GM12878 (cell line): Measurements from ENCODE around the gene CDK5R2. TPM values are rescaled to one million over a fixed set of nuclear protein-coding genes. Genes with fewer than 3 reads are reported as not detected.

Source experiments
- CREM ChIP-seq: IDR thresholded peaks from 2 replicates; pipeline ENCODE4 v1.6.1; 2014; ENCODE audit warnings: antibody characterized with exemption, low read depth
- EZH2 ChIP-seq: IDR thresholded peaks from 2 replicates; pipeline ENCODE4 v1.6.1; 2012; ENCODE audit warnings: low read depth, mild to moderate bottlenecking, control low read depth, inconsistent platforms, low read length, borderline replicate concordance; ENCODE audit not compliant: control insufficient read depth
- POLR2A ChIP-seq: IDR thresholded peaks from 2 replicates; pipeline ENCODE4 v1.6.1; 2011; ENCODE audit warnings: low read depth, mild to moderate bottlenecking, low read length
- SIX5 ChIP-seq: IDR thresholded peaks from 2 replicates; pipeline ENCODE4 v1.6.1; 2011; ENCODE audit warnings: mild to moderate bottlenecking, low read depth, low read length, moderate library complexity; ENCODE audit not compliant: severe bottlenecking
- SKIL ChIP-seq: fragments of 450-650 bp; IDR thresholded peaks from 2 replicates; pipeline ENCODE4 v1.6.1; 2017; ENCODE audit warnings: mild to moderate bottlenecking, low read depth, inconsistent platforms; ENCODE audit not compliant: poor library complexity, severe bottlenecking
- SMAD1 ChIP-seq: fragments of 450-650 bp; IDR thresholded peaks from 2 replicates; pipeline ENCODE4 v1.6.1; 2018; ENCODE audit warnings: mild to moderate bottlenecking, low read depth; ENCODE audit not compliant: partially characterized antibody
- ZBED1 ChIP-seq: IDR thresholded peaks from 2 replicates; pipeline ENCODE4 v1.6.1; 2016; ENCODE audit warnings: borderline replicate concordance
- ZSCAN29 ChIP-seq: fragments of 450-650 bp; IDR thresholded peaks from 2 replicates; pipeline ENCODE4 v1.6.1; 2017; ENCODE audit warnings: mild to moderate bottlenecking, moderate library complexity
- polyA plus RNA-seq, 11 experiments: library from polyadenylated mRNA; depleted of rRNA in 4 of 11; unstranded in 6 of 11; stranded (reverse) in 5 of 11; fragments of >200 nt; fragmentation: Nextera tagmentation in 4 of 11; fragmentation: Illumina TruSeq in 1 of 11; extraction: Ambion mirVana in 4 of 11; extraction: Trizol in 1 of 11; gene quantifications; 1 replicate in 1 of 11; 2 replicates in 10 of 11; pipeline versions ENCODE4 v1.2.1 to v1.2.3, GENCODE V29; 2011 to 2016; ENCODE audit warnings: inconsistent platforms in 2 of 11, missing spikeins in 2 of 11, low read depth in 1 of 11
- total RNA-seq, 4 experiments: library from RNA; depleted of rRNA in 3 of 4; stranded (reverse); fragments of >200 nt in 3 of 4; fragmentation: Illumina TruSeq in 1 of 4; extraction: Trizol in 1 of 4; gene quantifications; 2 replicates each; pipeline versions ENCODE4 v1.2.1 to v1.2.3, GENCODE V29; 2013 to 2021
- TF ChIP-seq, protein P1 (sequence below): fragments of 450-650 bp; formaldehyde crosslinking; IDR thresholded peaks from 2 replicates; pipeline ENCODE4 v1.4.0; 2022; ENCODE audit warnings: mild to moderate bottlenecking, moderate library complexity
- TF ChIP-seq, protein P2 (sequence below): IDR thresholded peaks from 2 replicates; pipeline ENCODE4 v1.6.1; 2012; ENCODE audit warnings: low read depth, low read length, improper control_type of control experiment
- TF ChIP-seq, protein P3 (sequence below): fragments of 450-650 bp; IDR thresholded peaks from 2 replicates; pipeline ENCODE4 v1.6.1; 2017; ENCODE audit warnings: antibody characterized with exemption, mild to moderate bottlenecking, moderate library complexity
- TF ChIP-seq, protein P4 (sequence below): fragments of 450-650 bp; IDR thresholded peaks from 2 replicates; pipeline ENCODE4 v1.6.1; 2018; ENCODE audit warnings: borderline replicate concordance, mild to moderate bottlenecking; ENCODE audit not compliant: partially characterized antibody
- TF ChIP-seq, protein P5 (sequence below): fragments of 450-650 bp; IDR thresholded peaks from 2 replicates; pipeline ENCODE4 v1.6.1; 2016; ENCODE audit warnings: mild to moderate bottlenecking

The CDK5R2 gene
- total and polyA plus RNA-seq, 10 of the 15 experiments (the other 5 are each of a cell fraction or from before 2014, with no cell fraction given), result not detected

DNA sequence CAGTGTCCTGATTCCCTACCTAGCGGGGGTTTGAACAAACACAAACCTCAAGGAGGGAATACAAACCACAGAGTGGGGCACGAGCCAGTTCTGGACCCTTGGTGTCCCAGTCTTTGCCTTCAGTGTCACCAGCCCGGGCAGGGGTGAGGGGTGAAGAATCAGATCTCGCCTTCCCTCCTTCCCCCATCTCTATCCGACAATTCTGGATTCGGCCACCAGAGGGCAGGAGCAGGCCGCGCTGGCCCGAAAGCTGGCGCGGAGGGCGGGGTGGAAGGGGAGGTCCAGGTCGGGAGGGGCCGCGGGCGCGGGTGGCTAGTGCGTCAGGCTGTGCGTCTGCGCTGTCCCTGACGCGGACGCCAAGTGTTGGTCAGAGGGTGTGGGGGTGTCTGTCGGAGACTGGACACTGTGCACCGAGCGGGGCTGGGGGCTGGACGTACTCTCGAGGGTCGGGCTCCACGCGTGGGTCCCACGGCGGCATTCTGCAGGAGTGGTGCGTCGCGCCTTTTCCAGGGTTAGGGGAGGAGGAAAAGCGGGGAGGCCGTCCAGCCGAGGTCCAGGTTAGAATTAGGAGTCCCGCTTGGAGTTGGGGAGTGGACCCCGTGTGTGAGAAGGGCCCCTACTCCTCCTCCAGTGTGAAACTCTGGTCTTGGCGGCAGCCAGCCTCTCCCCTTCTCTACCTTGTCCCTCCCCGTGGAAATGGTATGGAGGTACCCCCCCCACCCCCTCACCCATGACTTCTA is 36.7 kb downstream of the CDK5R2 start (continued):
- TF ChIP-seq, protein P1, sequence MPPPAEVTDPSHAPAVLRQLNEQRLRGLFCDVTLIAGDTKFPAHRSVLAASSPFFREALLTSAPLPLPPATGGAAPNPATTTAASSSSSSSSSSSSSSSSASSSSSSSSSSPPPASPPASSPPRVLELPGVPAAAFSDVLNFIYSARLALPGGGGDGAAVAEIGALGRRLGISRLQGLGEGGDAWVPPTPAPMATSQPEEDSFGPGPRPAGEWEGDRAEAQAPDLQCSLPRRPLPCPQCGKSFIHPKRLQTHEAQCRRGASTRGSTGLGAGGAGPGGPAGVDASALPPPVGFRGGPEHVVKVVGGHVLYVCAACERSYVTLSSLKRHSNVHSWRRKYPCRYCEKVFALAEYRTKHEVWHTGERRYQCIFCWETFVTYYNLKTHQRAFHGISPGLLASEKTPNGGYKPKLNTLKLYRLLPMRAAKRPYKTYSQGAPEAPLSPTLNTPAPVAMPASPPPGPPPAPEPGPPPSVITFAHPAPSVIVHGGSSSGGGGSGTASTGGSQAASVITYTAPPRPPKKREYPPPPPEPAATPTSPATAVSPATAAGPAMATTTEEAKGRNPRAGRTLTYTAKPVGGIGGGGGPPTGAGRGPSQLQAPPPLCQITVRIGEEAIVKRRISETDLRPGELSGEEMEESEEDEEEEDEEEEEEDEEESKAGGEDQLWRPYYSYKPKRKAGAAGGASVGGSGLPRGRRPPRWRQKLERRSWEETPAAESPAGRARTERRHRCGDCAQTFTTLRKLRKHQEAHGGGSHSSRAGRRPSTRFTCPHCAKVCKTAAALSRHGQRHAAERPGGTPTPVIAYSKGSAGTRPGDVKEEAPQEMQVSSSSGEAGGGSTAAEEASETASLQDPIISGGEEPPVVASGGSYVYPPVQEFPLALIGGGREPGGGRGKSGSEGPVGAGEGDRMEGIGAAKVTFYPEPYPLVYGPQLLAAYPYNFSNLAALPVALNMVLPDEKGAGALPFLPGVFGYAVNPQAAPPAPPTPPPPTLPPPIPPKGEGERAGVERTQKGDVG, result no peak
- TF ChIP-seq, protein P2, sequence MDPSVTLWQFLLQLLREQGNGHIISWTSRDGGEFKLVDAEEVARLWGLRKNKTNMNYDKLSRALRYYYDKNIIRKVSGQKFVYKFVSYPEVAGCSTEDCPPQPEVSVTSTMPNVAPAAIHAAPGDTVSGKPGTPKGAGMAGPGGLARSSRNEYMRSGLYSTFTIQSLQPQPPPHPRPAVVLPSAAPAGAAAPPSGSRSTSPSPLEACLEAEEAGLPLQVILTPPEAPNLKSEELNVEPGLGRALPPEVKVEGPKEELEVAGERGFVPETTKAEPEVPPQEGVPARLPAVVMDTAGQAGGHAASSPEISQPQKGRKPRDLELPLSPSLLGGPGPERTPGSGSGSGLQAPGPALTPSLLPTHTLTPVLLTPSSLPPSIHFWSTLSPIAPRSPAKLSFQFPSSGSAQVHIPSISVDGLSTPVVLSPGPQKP, result no peak
- no peak for TF ChIP-seq ZBED1
- TF ChIP-seq, protein P3, sequence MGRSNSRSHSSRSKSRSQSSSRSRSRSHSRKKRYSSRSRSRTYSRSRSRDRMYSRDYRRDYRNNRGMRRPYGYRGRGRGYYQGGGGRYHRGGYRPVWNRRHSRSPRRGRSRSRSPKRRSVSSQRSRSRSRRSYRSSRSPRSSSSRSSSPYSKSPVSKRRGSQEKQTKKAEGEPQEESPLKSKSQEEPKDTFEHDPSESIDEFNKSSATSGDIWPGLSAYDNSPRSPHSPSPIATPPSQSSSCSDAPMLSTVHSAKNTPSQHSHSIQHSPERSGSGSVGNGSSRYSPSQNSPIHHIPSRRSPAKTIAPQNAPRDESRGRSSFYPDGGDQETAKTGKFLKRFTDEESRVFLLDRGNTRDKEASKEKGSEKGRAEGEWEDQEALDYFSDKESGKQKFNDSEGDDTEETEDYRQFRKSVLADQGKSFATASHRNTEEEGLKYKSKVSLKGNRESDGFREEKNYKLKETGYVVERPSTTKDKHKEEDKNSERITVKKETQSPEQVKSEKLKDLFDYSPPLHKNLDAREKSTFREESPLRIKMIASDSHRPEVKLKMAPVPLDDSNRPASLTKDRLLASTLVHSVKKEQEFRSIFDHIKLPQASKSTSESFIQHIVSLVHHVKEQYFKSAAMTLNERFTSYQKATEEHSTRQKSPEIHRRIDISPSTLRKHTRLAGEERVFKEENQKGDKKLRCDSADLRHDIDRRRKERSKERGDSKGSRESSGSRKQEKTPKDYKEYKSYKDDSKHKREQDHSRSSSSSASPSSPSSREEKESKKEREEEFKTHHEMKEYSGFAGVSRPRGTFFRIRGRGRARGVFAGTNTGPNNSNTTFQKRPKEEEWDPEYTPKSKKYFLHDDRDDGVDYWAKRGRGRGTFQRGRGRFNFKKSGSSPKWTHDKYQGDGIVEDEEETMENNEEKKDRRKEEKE, result no peak
- no peak for TF ChIP-seq ZSCAN29
- no peak for TF ChIP-seq CREM
- no peak for TF ChIP-seq SKIL
- TF ChIP-seq EZH2, result 0 out of 2 replicates have a peak, but pooled peaks have one; percentile 52
- no peak for TF ChIP-seq SIX5
- TF ChIP-seq, protein P4, sequence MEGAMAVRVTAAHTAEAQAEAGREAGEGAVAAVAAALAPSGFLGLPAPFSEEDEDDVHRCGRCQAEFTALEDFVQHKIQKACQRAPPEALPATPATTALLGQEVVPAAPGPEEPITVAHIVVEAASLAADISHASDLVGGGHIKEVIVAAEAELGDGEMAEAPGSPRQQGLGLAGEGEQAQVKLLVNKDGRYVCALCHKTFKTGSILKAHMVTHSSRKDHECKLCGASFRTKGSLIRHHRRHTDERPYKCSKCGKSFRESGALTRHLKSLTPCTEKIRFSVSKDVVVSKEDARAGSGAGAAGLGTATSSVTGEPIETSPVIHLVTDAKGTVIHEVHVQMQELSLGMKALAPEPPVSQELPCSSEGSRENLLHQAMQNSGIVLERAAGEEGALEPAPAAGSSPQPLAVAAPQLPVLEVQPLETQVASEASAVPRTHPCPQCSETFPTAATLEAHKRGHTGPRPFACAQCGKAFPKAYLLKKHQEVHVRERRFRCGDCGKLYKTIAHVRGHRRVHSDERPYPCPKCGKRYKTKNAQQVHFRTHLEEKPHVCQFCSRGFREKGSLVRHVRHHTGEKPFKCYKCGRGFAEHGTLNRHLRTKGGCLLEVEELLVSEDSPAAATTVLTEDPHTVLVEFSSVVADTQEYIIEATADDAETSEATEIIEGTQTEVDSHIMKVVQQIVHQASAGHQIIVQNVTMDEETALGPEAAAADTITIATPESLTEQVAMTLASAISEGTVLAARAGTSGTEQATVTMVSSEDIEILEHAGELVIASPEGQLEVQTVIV, result no peak
- no peak for TF ChIP-seq POLR2A
- no peak for TF ChIP-seq SMAD1
- TF ChIP-seq, protein P5, sequence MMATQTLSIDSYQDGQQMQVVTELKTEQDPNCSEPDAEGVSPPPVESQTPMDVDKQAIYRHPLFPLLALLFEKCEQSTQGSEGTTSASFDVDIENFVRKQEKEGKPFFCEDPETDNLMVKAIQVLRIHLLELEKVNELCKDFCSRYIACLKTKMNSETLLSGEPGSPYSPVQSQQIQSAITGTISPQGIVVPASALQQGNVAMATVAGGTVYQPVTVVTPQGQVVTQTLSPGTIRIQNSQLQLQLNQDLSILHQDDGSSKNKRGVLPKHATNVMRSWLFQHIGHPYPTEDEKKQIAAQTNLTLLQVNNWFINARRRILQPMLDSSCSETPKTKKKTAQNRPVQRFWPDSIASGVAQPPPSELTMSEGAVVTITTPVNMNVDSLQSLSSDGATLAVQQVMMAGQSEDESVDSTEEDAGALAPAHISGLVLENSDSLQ, result no peak
